NCI-H2081 (cell line): Measurements from ENCODE around the gene NDNF.

ENCODE experiments used
- DNase-seq, 2 experiments: peaks; one replicate each; lab custom pipeline; 2025; lab: John Stamatoyannopoulos, UW

Gene NDNF

GRCh38 chr4:121070696-121071639, 1.4 kb downstream of the NDNF start:
- DNase-seq = no peak

- no peak for DNase-seq
These were observed 2.1 kb downstream of the NDNF start for GRCh38 chr4:121070274-121070673.

GRCh38 chr4:121069430-121069829, 2.9 kb downstream of the NDNF start:
- DNase-seq = no peak

GRCh38 chr4:121064482-121064881, 7.9 kb downstream of the NDNF start:
- no peak for DNase-seq

- DNase-seq = no peak
These were observed 9.8 kb downstream of the NDNF start for GRCh38 chr4:121062521-121062920.

GRCh38 chr4:121061861-121062260, 10.5 kb downstream of the NDNF start:
- DNase-seq = no peak

GRCh38 chr4:121061215-121061614, 11.1 kb downstream of the NDNF start:
- no peak for DNase-seq

GRCh38 chr4:121057466-121057922, 14.8 kb downstream of the NDNF start:
- DNase-seq = no peak

- no peak for DNase-seq
These were observed 16.3 kb downstream of the NDNF start for GRCh38 chr4:121056066-121056465.

GRCh38 chr4:121054373-121054772, 18.0 kb downstream of the NDNF start:
- no peak for DNase-seq

GRCh38 chr4:121053601-121054143, 18.7 kb downstream of the NDNF start:
- DNase-seq = no peak

GRCh38 chr4:121050300-121050699, 22.0 kb downstream of the NDNF start:
- DNase-seq = peak in 1 of 2 experiments; percentile 14

GRCh38 chr4:121049072-121049599, 23.2 kb downstream of the NDNF start:
- no peak for DNase-seq

GRCh38 chr4:121048165-121048564, 24.2 kb downstream of the NDNF start:
- DNase-seq = no peak

GRCh38 chr4:121041307-121042090, 30.8 kb downstream of the NDNF start:
- DNase-seq = no peak

- DNase-seq = no peak
These were observed 38.3 kb downstream of the NDNF start for GRCh38 chr4:121034017-121034416.

GRCh38 chr4:121030711-121031110, 41.6 kb downstream of the NDNF start:
- no peak for DNase-seq

- no peak for DNase-seq
These were observed 42.2 kb downstream of the NDNF start for GRCh38 chr4:121030131-121030530.

GRCh38 chr4:121026034-121026433, 46.3 kb downstream of the NDNF start:
- no peak for DNase-seq

GRCh38 chr4:121025540-121025939, 46.8 kb downstream of the NDNF start:
- DNase-seq = no peak

- no peak for DNase-seq
These were observed 53.8 kb downstream of the NDNF start for GRCh38 chr4:121018543-121018942.

- DNase-seq = no peak
These were observed 55.7 kb downstream of the NDNF start for GRCh38 chr4:121016611-121017010.
